Gastroesophageal sphincter (tissue), 3 donors: ENCODE results near the gene UPK1B.

Experiments
- POLR2A ChIP-seq, 2 donors: fragments of 450-650 bp; IDR thresholded peaks; one replicate each; pipeline ENCODE4 v1.6.1; 2017; ENCODE audit warnings: antibody characterized with exemption in 2 of 2, mild to moderate bottlenecking in 2 of 2, moderate library complexity in 1 of 2
- POLR2AphosphoS5 ChIP-seq: sonication (generic); formaldehyde crosslinking; IDR thresholded peaks from one replicate; pipeline ENCODE4 v1.6.1; 2017; ENCODE audit warnings: antibody characterized with exemption
- TF ChIP-seq, protein P1 (sequence below), 4 experiments: fragments of 200-600 bp in 2 of 4; fragments of 450-650 bp in 2 of 4; sonication (generic) in 1 of 4; IDR thresholded peaks; one replicate each; pipeline ENCODE4 v1.5.1; 2017 to 2019; ENCODE audit warnings: antibody characterized with exemption in 4 of 4, mild to moderate bottlenecking in 2 of 4, moderate library complexity in 2 of 4

- TF ChIP-seq, protein P1, sequence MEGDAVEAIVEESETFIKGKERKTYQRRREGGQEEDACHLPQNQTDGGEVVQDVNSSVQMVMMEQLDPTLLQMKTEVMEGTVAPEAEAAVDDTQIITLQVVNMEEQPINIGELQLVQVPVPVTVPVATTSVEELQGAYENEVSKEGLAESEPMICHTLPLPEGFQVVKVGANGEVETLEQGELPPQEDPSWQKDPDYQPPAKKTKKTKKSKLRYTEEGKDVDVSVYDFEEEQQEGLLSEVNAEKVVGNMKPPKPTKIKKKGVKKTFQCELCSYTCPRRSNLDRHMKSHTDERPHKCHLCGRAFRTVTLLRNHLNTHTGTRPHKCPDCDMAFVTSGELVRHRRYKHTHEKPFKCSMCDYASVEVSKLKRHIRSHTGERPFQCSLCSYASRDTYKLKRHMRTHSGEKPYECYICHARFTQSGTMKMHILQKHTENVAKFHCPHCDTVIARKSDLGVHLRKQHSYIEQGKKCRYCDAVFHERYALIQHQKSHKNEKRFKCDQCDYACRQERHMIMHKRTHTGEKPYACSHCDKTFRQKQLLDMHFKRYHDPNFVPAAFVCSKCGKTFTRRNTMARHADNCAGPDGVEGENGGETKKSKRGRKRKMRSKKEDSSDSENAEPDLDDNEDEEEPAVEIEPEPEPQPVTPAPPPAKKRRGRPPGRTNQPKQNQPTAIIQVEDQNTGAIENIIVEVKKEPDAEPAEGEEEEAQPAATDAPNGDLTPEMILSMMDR (IDR thresholded peaks at IDR 0.05), result no peak
- no peak for TF ChIP-seq POLR2AphosphoS5
- no peak for TF ChIP-seq POLR2A (IDR thresholded peaks at IDR 0.05)
These were observed 12.2 kb upstream of the UPK1B start for GRCh38 chr3:119161240-119161639.
